HEK293T (cell line): ENCODE results near the gene ADAMTS13.

Experiments used
- CTCF ChIA-PET: fragments of 350-600 bp; formaldehyde crosslinking; extraction: SDS; loops from one replicate; lab custom pipeline; 2021; ENCODE audit warnings: antibody characterized with exemption, inconsistent platforms; lab: Yijun Ruan, JAX
- POLR2A ChIA-PET: fragments of 350-600 bp; formaldehyde crosslinking; extraction: SDS; loops from one replicate; lab custom pipeline; 2020; ENCODE audit warnings: antibody characterized with exemption, inconsistent platforms; lab: Yijun Ruan, JAX
- DNase-seq: peaks from one replicate; pipeline ENCODE4 v3.0.0; 2012; ENCODE audit warnings: mixed read lengths; ENCODE audit errors: extremely low spot score
- ARNT ChIP-seq: fragments of 450-650 bp; IDR thresholded peaks from 2 replicates; pipeline ENCODE4 v1.6.1; 2017; ENCODE audit warnings: mild to moderate bottlenecking
- BHLHE40 ChIP-seq: fragments of 450-650 bp; IDR thresholded peaks from 2 replicates; pipeline ENCODE4 v1.6.1; 2016; ENCODE audit warnings: mild to moderate bottlenecking, moderate library complexity, borderline replicate concordance
- CTBP1 ChIP-seq: fragments of 450-650 bp; IDR thresholded peaks from 2 replicates; pipeline ENCODE4 v1.6.1; 2016; ENCODE audit warnings: borderline replicate concordance
- ELF4 ChIP-seq: fragments of 450-650 bp; IDR thresholded peaks from 2 replicates; pipeline ENCODE4 v1.6.1; 2017; ENCODE audit warnings: antibody characterized with exemption
- FOXA1 ChIP-seq: fragments of 450-650 bp; IDR thresholded peaks from 2 replicates; pipeline ENCODE4 v1.6.1; 2016; ENCODE audit warnings: mild to moderate bottlenecking
- FOXK2 ChIP-seq: fragments of 450-650 bp; IDR thresholded peaks from 2 replicates; pipeline ENCODE4 v1.6.1; 2016; ENCODE audit warnings: mild to moderate bottlenecking
- FOXM1 ChIP-seq: fragments of 450-650 bp; IDR thresholded peaks from 2 replicates; pipeline ENCODE4 v1.6.1; 2017; ENCODE audit warnings: mild to moderate bottlenecking, borderline replicate concordance
- HDGF ChIP-seq: fragments of 450-650 bp; IDR thresholded peaks from 2 replicates; pipeline ENCODE4 v1.6.1; 2017; ENCODE audit warnings: antibody characterized with exemption, borderline replicate concordance
- L3MBTL2 ChIP-seq: fragments of 450-650 bp; conservative IDR thresholded peaks from 2 replicates; pipeline ENCODE4 v1.6.1; 2016; ENCODE audit warnings: mild to moderate bottlenecking
- LEF1 ChIP-seq: fragments of 450-650 bp; IDR thresholded peaks from 2 replicates; pipeline ENCODE4 v1.6.1; 2017; ENCODE audit warnings: mild to moderate bottlenecking, borderline replicate concordance
- NFRKB ChIP-seq: fragments of 450-650 bp; IDR thresholded peaks from 2 replicates; pipeline ENCODE4 v1.6.1; 2016; ENCODE audit warnings: mild to moderate bottlenecking, moderate library complexity
- SP1 ChIP-seq: fragments of 450-650 bp; IDR thresholded peaks from 2 replicates; pipeline ENCODE4 v1.6.1; 2017
- SUZ12 ChIP-seq: fragments of 450-650 bp; IDR thresholded peaks from 2 replicates; pipeline ENCODE4 v1.6.1; 2016; ENCODE audit warnings: mild to moderate bottlenecking
- TARDBP ChIP-seq: fragments of 450-650 bp; IDR thresholded peaks from 2 replicates; pipeline ENCODE4 v1.6.1; 2016
- ZNF384 ChIP-seq: fragments of 450-650 bp; IDR thresholded peaks from 2 replicates; pipeline ENCODE4 v1.6.1; 2016
- TF ChIP-seq, protein P1 (sequence below): fragments of 450-650 bp; IDR thresholded peaks from 2 replicates; pipeline ENCODE4 v1.6.1; 2016

Gene ADAMTS13

GRCh38 chr9:133382507-133383141 is 39.5 kb upstream of the ADAMTS13 start:
- ChIA-PET POLR2A (no interaction called here), CTCF (no interaction called here)
- DNase-seq, result no peak
- TF ChIP-seq LEF1 (no peak), TARDBP (no peak), ZNF384 (no peak), FOXK2 (no peak), NFRKB (no peak), FOXM1 (no peak), BHLHE40 (no peak), L3MBTL2 (no peak), ELF4 (no peak), ARNT (no peak), FOXA1 (no peak), CTBP1 (no peak), SP1 (no peak), SUZ12 (no peak), HDGF (no peak)
- TF ChIP-seq, protein P1, sequence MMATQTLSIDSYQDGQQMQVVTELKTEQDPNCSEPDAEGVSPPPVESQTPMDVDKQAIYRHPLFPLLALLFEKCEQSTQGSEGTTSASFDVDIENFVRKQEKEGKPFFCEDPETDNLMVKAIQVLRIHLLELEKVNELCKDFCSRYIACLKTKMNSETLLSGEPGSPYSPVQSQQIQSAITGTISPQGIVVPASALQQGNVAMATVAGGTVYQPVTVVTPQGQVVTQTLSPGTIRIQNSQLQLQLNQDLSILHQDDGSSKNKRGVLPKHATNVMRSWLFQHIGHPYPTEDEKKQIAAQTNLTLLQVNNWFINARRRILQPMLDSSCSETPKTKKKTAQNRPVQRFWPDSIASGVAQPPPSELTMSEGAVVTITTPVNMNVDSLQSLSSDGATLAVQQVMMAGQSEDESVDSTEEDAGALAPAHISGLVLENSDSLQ, result no peak

DNA sequence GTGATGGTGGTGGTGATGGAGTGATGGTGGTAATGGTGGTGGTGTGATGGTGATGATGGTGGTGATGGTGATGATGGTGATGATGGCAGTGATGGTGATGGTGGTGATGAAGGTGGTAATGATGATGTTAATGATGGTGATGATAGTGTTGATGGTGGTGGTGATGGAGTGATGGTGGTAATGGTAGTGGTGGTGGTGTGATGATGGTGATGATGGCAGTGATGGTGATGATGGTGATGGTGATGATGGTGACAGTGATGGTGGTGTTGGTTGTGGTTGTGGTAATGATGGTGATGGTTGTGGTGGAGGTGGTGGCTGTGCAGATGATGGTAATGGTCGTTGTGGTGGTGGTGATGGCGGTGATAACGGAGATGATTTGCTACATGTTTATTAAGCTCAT is 38.7 kb upstream of the ADAMTS13 start:
- no peak for DNase-seq
- no peak for TF ChIP-seq L3MBTL2
- no peak for TF ChIP-seq ARNT
- no peak for TF ChIP-seq SUZ12
- TF ChIP-seq NFRKB, result no peak
- 0 out of 2 replicates have a peak, but pooled peaks have one; percentile 9 for TF ChIP-seq TARDBP
- no peak for TF ChIP-seq FOXM1
- CTCF ChIA-PET, result no interaction called here
- POLR2A ChIA-PET, result no interaction called here

- CTCF ChIA-PET, result interaction anchor here (0.9 kb wide), 1 partner anchor 25 kb away, joined by 6 read pairs; no protein-coding TSS in a partner anchor
- POLR2A ChIA-PET, result interaction anchor here (2.0 kb wide), 1 partner anchor 10 kb away, joined by 5 read pairs; no protein-coding TSS in a partner anchor
- DNase-seq, result no peak
- TF ChIP-seq FOXK2 (no peak), SUZ12 (no peak), ZNF384 (no peak), SP1 (no peak), HDGF (no peak), ELF4 (no peak), L3MBTL2 (no peak), FOXA1 (no peak)
Measured at GRCh38 chr9:133384736-133385321, 37.3 kb upstream of the ADAMTS13 start.

DNA sequence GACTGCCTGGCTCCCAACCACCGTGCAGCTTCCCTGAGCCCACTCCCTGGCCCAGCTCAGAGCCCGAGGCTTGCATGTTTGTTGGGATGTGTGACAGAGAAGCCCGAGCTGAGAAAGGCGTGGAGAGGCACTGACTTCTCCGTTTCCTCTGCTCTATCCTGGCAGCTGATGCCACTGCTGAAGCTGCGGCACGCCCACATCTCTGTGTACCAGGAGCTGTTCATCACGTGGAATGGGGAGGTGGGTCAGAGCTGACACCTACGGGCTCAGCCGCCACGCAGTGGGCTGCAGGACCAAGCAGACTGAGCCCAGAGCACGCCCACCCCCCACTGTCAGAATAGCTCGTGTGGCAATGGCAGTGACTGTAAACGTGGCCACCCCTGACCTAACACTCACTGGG is 36.7 kb upstream of the ADAMTS13 start:
- TF ChIP-seq, protein P1, result no peak
- TF ChIP-seq FOXM1, result no peak
- TF ChIP-seq FOXA1, result no peak
- no peak for TF ChIP-seq FOXK2
- no peak for TF ChIP-seq SP1
- TF ChIP-seq ELF4, result no peak
- no peak for TF ChIP-seq ZNF384
- no peak for DNase-seq
- POLR2A ChIA-PET, result interaction anchor here (2.0 kb wide), 1 partner anchor 10 kb away, joined by 5 read pairs; no protein-coding TSS in a partner anchor
- CTCF ChIA-PET, result no interaction called here

DNA sequence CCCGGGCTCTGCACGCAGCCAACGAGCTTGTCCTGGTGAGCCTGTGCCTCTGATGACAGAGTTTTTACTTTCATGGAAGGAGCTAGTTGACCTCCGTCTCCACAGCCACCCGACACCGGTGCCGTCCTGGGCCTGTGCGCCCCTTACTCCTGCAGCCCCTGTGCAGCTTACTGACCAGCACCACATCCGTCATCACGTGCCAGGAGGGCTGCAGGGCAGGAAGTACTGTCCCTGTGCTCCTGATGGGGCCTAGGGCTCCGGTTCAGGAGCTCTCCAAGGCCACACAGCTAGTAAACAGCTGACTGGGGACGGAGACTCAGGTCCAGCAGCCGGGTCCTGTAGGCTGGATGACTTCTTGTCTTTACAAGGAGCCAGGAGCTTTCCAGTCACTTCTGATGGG is 35.8 kb upstream of the ADAMTS13 start:
- ChIA-PET CTCF (interaction anchor here (0.6 kb wide), 1 partner anchor 170 kb away, joined by 4 read pairs; no protein-coding TSS in a partner anchor), POLR2A (interaction anchor here (0.9 to 2.0 kb wide), 3 partner anchors 11 to 39 kb away, joined by 3 to 5 read pairs (median 3); partner anchors contain the start of genes MED22, RPL7A and SURF1)
- no peak for DNase-seq
- no peak for TF ChIP-seq ZNF384
- TF ChIP-seq CTBP1, result no peak
- no peak for TF ChIP-seq ARNT
- TF ChIP-seq FOXK2, result no peak

DNA sequence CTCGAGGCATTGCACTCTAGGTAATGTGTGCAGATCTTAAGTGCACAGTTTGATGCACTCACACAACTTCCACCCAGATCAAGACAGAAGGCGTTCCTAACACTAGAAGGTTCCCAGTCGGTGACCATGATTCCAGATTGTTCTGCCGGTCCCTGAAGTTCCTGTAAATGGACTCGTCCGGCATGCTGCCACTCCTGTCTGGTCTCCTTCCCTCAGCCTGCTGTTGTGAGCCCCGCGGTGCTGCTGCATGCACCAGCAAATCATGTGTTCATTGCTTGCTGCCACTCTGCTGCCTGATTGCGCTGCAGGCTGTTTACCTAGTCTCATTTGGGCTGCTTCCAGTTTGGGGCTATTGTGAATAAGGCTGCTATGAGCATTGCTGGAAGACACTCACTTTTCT is 34.5 kb upstream of the ADAMTS13 start:
- no peak for DNase-seq
- ChIA-PET POLR2A (interaction anchor here (1.2 kb wide), 1 partner anchor 40 kb away, joined by 3 read pairs; the partner anchor contains the start of genes MED22 and RPL7A), CTCF (no interaction called here)
- TF ChIP-seq BHLHE40 (no peak), ELF4 (no peak), CTBP1 (no peak), LEF1 (no peak), L3MBTL2 (no peak), ZNF384 (no peak), NFRKB (no peak)
- TF ChIP-seq, protein P1, result no peak
